ENCODE data around the gene KCNN2.

- TF ChIP-seq CTCF (IDR thresholded peaks at IDR 0.05) (no peak), POLR2A (IDR thresholded peaks at IDR 0.05) (no peak)
These were observed 54.4 kb downstream of the KCNN2 start for GRCh38 chr5:114416254-114416653.
